Fibroblast of upper back skin (primary cell): ENCODE results near the gene CAB39.

Source experiments
- DNase-seq: peaks from one replicate; pipeline ENCODE4 v3.0.0-alpha.2; 2013

CAB39 gene

DNA sequence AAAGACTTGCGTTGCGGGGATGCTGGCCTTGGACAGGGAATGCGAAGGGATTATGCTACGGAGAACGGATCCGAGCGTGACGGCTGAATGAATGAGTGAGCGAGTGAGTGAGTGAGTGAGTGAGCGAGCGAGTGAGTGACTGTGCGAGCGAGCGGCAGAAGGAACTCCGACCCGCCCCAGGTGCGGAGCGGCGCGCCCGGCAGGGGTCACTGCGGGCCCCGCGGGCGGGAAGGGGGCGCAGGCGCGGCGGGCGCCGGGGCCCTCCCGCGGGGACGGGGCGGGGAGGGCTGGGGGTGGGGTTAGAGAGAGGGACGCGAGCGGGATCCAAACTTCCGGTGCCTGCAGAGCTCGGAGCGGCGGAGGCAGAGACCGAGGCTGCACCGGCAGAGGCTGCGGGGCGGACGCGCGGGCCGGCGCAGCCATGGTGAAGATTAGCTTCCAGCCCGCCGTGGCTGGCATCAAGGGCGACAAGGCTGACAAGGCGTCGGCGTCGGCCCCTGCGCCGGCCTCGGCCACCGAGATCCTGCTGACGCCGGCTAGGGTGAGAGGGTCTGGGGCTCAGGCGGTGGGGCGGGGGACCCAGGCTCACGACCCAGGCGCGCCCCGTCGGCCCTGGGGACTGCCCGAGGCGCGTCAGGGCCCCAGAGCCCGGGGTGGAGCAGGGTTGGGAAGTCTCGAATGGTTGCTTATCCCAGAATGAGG, 152.1 kb downstream of the CAB39 start, which contains the start of gene ITM2C:
ITM2C (plus strand) TSS at position 338 of the 702 bp plus-strand sequence; CDS start at position 422, 84 bp downstream.
- DNase-seq, result peak; percentile 70

DNA sequence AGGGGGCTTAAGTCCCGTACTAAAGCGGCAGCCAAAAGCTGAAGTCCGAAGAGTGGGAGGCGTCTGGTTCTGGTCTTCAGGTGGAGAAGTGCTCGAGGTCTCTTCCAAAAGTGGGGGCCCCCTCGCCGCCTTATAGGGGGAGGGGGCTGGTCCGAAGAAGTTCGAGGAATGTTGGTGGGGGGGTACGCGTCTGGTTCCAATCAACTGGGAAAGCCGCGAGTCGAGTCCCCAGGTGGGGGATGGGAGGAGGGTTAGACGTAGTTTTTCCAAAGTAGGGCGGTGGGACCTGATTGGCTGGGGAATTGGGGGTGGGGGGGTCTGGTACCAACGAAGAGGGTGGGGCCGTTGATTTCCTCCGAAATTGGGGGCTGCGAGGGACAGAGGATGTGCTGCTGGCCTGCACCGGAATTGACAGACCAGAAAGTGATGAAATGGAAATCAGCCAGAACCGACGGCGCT, 152.7 kb downstream of the CAB39 start:
- DNase-seq, result peak; percentile 39

DNA sequence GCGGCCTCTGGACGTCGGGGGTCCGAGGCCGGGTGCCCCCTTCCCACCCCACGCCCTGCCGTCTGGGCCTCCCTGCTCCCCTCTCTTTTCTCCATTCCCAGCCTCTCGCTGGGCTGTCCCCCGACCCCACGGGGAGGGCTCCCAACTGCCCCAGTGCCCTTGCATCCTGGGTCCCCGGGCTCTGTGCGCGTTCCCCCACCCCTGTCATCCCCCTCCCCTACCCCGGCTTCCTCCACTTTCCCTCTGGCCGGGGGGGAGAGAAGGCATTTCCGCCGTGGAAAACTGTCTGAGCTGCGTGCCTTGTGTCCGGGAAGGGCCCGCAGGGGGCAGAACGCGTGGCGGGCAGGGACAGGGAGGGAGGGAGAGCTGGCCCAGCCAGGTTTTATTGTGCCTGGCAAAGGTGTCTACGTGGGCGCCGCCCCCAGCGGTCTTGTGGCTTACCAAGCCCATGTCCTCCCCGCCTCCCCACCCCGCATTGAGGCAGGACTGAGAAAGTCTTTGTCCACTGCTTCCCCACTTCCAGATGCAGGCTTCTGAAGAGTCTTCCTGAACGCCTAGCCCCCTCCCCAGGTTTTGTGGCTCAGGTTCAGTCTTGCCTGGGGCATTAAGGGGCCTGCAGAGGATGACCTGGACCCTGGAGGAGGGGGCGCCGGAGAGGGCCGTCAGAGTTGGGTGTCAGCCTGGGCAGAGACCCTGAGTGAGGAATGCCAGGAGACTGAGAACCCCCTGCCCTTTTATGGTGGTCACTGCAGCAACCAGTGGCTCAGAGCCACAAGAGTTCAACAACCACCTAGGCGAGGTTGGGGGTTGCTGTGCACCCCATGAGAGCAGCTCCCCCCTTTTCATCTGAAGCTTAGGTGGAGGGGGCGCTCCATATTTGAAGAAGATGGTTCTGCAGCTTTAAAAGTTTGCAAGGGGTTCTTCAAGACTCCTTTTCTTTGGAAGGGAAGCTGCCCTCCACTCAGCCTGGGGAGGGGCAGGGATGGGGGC, 153.4 kb downstream of the CAB39 start:
- peak; percentile 37 for DNase-seq

DNA sequence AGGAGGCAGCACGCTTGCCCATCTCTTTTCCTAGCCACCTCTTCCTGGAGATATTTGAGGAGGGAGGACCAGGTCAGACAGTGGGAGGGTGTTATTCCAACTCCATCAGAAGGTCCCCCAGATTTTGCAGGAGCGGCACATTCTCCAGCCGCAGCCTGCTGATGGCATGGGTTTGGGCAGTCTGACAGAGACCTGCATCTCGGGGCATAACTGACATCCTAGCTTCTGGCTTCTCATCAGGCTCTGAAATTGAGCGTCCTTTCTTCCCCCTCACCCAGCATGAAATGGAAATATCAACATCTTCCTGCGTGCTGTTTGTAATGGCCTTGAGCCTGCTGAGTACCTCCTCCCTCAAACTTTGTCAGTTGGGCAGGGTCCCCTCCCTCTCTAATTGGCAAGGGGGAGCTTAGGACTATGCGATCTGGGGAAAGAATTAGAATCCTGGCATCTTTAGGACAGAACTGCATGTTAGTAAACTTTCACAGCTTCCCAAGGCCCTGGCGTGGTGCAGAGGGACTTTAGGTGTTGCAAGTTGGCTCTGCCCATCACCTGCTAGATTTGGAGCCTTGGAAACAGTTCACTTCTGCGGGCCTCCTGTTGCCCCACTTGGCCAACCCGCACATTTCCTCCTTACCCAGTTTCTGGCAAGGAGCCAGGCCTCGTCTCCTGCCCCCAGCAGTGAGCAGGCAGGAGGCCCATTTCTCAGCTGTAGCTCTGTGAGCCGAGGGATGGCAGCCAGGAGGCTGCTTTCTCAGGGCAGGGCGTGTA, 154.3 kb downstream of the CAB39 start:
- DNase-seq, result peak; percentile 40

DNA sequence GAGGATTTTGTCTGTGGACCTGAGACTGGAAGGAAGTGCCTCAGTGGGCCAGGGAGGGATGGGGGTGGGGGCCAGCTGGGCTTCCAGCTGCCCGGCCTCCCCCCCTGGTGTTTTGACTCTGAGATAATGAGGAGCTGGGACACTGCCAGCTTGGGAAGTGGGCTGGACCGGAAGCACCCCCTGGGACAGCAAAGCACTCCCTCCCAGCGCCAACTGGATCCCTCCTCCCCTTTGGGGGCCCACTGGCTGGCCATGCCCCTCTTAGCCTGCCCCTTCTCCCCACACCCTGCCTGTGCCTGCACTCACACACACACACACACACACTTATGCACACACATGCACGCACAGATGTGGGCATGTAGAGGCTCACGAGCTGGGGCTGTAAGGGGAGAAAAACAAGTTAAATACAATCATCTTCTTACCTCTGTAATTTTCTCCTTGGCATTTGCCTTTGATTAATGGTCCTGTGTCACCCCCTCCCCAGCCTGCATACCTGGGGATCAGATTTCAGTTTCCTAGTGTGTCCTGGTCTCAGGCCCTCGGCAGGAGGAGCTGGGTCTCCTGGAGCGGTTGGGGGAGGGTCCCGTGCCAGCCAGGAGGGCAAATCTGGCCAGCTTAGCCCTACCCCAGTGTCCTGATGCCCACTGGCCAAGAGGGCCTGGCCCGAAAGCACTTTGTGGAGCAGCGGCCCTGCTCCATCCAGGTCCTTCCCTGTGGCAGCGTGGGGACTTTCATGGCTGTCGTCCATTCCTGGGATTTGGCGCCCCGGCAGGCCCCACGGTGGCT, 155.7 kb downstream of the CAB39 start:
- DNase-seq, result peak; percentile 27

DNA sequence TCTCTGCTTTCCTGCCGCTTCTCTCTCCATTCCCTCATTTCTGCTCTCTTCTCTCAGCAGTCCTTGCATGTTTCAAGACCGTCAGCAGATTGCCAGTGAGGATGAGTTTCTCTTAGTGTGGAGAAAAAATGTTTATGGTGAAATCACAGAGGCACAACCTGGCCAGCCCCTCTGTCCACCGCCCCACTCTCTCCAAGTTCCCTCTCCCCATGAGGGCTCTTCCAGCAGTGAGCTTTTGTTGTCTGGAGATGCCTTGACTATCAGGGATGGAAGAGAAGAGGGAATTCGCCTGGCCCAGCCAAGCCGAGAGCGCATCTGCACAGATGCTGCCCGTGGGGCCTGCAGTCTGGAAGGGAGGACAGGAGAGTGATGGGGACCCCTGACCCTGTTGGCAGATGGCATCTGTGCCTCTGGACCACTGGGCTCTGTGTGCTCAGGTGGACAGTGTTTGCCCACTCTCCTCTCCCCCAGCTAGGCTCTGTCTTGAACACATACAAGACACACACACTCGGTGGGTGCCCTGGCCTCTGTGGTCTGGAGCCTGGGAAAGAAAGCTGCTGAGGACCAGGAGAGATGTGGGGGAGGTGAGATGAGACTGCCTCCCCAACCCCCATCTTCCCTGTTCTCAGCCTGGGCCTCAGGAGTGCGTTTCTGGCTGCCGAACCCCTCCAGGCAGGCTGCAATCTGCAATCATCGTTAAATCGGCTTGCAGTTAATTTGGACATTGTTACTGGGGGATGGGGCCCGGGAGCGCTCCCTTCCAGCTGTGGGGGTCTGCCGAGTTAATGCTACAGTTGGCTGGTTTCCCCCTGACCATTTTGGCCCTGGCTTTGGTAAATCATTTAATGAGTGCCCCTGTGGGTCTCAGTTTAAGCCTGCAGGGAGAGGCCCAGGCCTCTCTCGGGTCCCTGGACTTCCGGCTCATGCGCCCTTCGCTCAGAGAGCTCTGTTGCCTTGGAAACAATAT, 156.6 kb downstream of the CAB39 start:
- peak; percentile 11 for DNase-seq

DNA sequence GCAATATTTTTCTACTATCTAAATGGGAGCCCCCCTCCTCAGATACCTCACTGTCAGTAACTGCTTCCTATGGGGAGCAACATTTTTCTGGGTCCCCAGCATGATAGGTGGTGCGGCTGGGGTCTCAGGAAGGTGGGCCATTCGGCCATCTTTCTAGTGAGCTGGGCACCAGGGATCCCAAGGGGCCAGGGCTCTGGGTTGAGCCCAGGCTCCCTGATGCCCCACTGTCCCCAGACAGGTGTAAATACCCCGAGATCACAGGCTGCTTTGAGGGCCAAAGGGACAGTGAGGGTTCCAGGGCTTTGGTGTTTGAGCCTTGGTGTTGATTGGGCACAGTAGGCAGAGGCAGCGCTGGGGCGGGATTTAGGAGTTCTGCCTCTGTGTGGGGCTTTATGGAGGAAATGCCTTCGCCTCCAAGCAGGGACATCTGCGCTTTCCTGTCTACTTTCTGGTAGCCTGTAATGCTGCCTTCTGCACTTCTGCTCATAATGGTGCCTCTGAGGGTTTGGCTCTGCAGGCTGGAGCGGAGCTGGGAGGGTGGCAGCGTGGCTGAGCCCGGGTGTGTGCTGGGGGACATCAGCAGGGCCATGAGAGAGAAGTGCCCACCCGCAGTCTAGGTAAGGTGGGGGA, 157.4 kb downstream of the CAB39 start:
- no peak for DNase-seq
